Stimulated activated CD8-positive, alpha-beta memory T cell treated with anti-CD3 and anti-CD28 coated beads, Interleukin-7, amount 100 ng/mL, for 24 hours (primary cell): ENCODE data around the gene CHKA.

Experiments used
- DNase-seq: peaks from one replicate; pipeline ENCODE4 v3.0.0-alpha.2; 2020; ENCODE audit warnings: low read depth

Gene CHKA

DNA sequence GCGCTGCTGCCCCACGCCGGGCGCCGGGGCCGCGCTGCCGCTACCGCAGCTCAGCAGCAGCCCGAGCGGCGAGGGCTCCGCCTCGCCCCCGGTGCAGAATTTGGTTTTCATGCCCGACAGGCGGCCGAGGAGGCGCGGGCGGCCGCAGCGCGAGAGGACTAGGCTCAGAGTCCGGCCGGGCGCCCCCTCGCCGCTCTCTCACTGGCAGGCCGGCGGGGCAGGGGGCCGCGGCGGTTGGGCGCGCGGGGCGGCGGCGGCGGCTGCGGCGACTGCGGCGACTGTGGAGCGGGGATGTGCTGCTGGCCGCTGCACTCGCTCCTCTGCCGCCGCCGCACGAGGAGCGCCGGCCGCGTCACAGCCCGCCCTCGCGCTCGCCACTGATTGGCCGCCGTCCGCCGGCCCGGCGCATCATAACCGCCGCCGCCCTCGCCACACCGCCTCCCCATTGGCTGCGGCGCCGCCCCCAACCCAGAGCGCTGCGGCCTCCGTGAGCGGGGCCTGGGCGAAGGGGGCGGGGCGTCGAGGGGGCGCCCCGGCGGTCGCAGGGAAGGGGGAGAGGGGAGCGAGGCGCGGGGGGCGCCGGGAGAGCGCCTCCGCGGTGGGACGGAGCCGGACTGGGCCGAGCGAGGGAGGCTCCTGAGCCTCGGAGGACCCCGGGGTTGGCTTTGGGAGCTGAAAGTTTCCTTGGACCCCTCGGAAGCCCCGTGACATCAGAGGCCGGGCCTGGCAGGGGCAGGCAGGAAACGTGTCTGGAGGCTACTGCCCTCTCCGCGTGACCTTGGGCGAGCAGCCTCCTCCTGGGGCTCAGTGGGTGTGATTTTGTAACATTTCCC, at the start of gene CHKA:
Gene CHKA, minus strand, starts transcription at position 322 of the 833 bp plus-strand sequence. Its CDS starts 211 bp downstream, at position 111.
- peak; percentile 65 for DNase-seq

DNA sequence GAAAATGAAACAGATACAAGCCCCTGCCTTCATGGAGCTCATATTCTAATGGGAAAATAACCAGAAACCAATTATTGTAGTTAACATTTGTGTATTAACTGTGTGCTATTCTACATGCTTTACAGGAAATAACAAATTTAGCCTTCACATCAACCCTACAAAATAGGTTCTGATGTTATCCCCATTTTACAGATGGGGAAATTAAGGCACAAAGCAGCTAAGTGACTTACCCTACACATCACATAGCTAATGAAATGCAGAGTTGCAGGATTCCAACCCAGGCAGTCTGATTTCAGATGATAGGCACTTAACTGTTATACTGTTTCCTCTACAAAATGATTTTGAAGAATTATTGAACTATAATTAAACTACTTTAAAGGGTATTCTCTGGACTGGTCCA, 48.3 kb upstream of the CHKA start:
- DNase-seq, result no peak

DNA sequence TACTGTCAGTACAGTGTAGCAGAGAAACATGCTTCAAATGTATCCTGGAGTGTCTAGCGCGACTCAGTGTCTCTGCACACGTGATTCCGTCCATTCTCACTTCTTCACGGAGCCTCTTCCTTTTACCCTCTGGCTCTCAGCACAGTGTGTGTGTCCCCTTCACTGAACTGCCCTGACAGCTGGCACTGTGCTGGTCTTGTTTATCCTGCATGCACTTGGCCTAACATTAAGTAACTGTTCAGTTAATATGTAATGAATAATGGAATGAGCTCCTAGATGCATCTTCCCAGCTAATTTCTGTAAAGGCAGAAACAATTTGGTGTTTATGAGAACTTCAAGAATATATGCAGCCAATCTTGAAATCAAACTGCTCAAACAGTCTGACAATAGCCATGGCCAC, 47.5 kb upstream of the CHKA start:
- DNase-seq, result no peak

DNA sequence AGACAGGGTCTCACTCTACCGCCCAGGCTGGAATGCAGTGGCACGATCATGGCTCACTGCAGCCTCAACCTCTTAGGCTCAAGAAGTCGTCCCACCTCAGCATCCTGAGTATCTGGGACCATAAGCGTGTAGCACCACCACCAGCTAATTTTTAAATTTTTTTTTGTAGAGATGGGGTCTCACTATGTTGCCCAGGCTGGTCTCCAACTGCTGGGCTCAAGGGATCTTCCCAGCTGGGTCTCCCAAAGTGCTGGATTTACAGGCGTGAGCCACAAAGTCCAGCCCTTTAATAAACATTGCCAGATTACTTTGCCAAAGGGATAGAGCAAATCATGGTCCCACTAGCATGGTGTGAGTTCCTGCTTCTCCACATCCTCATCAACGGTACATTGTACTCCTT, 46.3 kb upstream of the CHKA start:
- DNase-seq, result no peak

DNA sequence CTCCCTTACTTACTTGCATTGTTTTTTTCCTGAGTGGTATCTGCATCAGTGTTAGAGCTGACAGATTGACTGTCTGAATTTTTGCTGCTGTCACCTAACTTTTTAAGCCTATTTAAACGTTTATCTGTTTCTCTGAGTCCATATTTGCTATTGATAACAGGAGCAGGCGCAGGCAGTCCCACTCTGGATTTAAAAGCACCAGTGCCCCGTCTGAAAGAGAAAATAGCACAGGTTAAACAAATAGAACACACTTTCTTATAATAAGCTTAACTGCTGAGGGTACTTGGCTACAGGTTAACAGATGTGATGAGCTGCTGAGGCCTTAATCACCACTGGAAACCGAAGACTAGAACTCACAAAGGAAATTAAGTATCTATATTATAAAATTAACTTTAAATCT, 45.8 kb upstream of the CHKA start:
- DNase-seq, result no peak

DNA sequence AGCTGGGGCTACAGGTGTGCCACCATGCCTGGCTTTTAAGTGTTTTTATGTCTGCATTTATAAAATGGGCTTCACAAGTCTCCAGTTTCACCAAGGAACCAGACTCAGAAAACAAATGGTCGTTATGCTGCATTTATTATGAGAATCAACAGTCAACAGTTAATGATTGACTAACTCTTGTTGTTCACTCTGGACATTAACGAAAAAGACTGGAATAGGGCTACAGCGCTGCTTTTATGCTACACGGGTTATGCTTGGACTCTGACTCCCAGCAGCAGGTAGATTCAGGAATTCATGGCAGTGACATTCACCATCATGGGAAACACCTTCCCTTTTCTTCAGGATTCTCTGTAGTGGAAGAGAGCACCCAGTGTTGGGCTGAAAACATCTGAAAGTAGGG, 44.4 kb upstream of the CHKA start:
- no peak for DNase-seq

DNA sequence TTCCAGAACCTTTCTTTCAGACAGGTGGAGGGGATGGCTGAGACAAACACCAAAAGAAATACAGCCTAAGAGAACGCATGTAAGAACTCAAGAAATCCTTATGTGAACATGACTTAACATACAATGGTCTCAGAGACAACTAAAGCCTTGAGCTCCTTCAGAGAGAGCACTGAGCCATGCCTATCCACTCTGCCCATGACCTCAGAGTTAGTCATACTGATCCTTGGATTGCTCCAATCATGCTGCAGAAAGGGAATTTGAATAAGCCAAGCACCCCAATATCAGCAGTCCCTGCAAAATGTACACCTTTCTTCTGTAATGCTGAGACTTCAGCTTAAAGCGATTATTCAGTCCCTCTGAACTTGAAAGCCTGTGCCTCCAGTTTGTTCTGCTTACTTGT, 43.2 kb upstream of the CHKA start:
- DNase-seq, result no peak

DNA sequence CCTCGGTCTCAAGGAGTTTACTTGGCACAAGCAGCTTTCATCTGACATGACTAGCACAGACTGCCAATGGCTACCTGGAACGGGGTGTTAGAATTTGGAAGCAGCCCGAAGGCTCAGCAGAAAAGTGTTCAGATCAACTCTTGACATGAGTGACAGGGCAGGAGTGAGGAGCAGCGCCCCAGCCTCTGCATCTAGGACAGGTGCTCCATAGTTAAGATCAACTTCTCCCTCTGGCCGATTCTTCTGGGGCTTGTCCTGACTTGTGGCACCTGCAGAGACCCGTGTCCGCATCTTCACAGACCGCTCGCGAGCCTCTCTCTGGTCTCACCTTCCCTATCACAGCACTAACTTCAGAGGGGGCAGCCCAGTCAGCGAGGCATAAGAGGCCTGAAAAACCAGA, 42.5 kb upstream of the CHKA start:
- no peak for DNase-seq

DNA sequence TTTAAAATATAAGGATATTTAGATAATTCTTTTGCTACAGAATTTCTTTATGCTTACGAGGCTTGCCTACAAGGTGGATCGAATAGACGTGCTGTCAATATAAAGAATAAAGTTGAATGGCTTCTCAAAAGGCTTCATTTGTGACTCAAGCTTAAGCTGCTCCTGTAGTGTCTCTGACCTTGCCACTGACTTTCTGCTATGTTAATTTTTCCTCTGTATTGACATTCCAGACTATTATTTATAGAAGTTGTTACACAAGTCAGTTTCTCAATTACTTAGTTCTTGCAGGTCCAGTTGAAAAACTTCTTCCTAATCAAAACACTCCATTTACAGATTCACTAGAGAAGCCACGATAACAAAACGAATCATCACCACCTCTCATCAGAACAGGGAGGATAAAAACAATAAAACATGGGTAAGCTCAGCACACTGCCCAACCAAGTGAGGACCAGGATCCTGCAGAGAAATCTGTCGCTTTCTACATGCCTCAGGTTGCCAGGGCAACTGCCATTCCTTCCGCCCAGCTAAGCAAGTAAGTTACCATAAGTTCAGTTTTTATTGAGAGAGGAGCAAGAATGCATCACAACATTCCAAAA, 39.0 kb upstream of the CHKA start:
- DNase-seq, result no peak

DNA sequence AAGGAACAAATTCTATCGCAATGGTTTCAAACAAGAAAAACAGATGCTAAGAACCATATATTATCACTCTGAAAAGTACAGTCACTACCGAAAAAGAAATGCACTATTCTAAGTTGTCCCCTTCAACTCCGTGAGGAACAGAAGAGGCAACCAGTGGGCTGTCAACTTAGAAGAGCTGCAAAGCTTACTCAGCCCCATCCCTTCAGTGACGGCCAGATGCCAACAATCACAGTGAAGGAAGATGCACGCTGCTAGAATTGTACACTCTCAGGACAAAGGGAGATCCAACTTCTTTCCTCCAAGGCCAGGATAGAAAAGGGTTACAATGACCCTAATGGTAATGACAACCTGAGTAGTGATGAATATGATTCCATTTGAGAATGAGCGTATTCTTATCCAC, 38.5 kb upstream of the CHKA start:
- DNase-seq, result no peak

DNA sequence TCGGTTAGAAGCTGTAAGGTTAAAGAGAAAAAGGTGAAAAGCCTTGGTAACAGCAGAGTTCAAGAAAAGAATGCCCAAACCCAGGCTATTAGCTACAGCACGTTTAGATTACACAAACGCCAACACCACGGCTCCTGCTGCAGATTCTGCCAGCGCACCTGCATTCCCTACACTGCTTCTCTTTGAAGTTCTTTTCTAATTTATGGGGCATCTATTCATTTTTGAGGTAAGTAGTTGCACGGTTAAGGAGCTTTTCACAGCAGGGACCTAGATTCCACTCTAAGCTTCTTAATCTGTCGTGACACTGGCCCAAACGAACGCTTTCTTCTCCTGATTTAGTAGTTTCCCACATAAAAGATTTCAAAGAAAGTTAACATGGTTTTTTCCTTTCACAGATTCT, 38.0 kb upstream of the CHKA start:
- DNase-seq, result no peak

DNA sequence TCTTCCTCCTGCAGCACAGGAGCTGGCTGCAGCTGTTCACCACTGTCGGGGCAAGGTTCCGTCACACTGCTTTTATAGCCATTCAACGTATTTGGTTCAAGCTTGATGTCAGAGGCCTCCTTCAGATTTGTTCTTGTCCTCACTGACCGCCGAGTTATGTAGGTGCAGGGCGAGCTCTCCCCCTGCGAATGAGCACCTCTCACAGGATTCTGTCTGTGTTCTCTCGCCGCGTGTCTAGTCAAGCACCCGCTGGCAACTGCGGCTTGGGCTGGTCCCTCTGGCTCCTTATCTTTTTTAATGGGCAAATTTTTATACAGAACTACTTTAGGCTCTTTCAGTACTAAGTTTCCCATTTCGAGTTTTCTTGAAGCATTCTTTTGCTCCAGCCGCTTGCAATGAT, 37.4 kb upstream of the CHKA start:
- DNase-seq, result no peak

DNA sequence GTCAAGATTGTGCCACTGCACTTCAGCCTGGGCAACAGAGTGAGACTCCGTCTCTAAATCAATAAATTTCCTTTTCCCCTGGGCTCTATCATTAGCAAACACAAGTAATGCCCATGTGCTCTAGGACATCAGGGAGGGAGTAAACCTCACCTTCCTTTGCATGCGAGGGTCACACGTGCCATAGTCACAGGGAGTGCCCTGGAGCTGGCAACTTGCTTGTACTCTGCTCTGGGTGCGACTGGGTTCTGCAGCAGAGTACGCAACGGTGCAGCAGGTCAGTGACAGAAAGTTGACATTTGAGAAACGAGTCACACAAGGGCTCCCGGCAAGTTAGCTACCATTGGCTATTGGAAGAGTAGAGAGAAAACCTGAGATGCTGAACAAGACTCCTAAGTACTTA, 32.6 kb upstream of the CHKA start:
- no peak for DNase-seq

DNA sequence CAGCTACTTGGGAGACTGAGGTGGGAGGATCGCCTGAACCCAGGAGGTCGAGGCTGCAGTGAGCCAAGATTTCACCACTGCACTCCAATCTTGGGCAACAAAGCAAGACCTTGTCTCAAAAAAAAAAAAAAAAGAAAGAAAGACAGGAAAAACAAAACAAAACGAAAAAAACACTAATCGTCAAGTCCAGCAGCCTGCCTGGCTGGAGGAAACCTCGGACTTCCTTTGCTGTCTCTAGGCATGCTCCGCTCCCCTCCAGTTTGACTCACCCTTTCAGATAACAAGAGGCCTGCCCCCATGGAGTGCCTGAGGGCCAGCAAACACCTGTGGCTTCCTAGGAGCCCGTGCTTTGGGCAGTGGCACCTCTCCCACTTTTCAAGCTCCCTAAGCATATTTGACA, 28.8 kb upstream of the CHKA start:
- no peak for DNase-seq

DNA sequence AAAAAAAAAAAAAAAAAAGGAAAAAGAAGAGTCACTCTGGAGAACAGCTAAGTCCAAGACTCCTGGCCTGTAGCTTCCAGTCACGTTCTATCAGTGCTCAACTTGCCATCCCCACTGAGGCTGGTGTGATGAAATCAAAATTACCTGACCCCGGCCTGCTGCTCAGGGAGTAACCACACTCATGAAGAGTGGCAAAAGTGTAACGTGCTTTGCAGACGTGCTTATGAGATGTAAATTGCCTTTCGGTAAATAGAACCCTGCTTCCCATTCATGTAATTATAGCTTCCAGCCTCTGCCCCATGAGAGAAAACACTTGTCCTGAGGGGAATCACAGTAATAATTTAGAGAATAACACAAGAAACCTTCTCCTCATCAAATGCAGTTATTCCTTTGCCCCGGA, 28.2 kb upstream of the CHKA start:
- DNase-seq, result no peak

DNA sequence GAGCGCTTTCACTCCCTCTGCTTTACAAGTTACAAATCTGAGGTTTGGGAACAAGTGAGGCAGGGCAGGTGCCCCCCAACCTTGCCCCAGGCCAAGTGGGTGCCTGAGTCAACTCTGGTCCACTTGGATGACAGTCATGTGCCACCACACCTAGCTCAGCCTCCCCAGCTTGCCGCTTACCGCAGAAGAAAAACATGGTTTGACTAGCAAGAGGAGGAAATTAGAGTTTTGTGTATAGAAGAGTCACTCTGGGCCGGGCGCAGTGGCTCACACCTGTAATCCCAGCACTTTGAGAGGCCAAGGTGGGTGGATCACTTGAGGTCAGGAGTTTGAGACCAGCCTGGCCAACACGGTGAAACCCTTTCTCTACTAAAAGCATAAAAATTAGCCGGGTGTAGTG, 27.7 kb upstream of the CHKA start:
- no peak for DNase-seq

DNA sequence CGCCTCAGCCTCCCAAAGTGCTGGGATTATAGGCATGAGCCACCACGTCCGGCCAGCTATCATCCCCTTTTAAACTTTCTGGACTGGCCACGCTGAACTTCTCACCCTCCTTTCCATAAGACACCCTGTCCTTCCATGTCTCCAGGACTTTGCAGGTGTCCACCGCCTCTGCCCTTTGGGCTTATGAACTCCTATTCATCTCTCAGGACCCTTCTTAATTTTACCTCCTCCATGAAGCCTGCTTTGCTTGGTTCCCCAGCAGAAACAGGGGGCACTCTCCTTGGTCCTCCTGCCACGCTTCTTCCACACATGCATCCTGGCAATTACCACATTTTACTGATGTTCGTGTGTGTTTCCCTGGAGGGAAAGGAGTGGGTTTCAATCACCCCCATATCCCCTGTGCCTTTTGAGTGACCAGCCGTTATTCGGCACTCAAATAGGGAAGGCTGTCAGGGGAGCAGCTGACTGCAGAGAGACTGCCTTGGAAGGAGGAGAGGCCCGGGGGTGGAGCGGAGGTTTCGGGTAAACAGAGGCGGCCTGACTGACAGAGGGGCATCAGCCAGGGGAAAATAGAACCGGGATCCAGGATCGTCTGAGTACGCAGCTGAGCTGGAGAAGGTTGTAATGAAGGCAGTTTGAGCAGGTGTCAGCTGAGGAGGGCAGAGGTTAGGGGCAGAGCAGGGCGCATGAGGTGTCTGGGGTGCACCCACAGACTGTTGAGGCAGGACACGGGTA, 27.1 kb upstream of the CHKA start:
- DNase-seq, result no peak

DNA sequence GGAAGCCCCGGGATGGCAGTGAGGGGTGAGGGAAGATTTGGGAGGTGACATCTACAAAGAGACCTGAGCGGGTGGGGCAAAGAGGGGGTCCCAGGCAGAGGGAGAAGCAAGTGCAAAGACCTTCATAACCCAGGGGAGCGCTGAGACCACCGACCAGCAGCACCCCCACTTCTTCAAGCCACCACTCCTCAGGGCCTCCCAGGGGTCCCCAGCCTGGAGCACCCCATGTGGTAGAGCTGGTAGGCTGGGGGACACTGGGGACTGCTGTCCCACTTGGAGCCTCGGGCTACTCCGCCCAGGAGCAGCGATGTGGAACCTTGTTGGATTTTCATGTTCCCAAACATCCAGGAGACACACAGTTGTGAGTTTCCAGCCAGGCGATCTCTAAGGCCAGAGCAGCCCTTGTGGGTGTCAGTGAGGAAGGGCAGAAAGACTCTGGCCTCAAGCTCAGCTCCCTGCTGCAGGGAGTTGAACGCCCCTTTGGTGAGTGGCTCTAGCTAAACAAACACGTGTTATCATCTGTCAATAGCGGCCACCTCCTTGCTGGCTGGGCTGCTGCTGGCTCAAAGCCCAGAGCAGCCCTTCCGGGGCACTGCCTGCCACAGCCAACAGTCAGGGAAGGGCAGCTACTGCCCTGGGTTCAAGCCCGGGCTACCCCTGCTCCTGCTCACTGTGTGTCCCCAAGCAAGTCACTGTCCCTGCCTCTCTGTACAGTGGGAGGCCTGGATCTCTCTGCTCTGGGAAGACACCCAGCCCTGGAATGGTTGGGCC, 25.7 kb upstream of the CHKA start:
- no peak for DNase-seq

DNA sequence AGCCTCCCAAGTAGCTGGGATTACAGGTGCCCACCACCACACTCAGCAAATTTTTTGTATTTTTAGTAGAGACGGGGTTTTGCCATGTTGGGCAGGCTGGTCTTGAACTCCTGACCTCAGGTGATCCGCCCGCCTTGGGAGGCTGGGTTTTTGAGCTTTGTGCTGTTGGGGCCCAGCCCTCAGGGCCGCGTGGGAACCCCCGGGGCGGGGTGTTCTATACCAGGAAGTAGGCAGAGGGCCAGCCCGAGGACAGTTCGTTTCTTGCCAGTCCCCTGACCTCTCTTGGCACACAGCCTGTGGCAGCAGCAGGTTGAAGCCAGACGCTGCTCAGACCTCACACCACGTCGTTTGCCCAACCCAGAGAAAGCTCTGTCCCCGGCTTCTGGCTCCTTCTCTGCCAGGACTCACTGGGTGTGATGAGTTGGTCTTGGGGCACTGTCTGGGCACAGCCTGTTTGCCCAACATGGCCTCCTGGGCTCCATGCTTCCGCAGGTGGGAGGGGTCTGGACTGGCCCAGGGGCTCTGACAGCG, 24.9 kb upstream of the CHKA start:
- no peak for DNase-seq

DNA sequence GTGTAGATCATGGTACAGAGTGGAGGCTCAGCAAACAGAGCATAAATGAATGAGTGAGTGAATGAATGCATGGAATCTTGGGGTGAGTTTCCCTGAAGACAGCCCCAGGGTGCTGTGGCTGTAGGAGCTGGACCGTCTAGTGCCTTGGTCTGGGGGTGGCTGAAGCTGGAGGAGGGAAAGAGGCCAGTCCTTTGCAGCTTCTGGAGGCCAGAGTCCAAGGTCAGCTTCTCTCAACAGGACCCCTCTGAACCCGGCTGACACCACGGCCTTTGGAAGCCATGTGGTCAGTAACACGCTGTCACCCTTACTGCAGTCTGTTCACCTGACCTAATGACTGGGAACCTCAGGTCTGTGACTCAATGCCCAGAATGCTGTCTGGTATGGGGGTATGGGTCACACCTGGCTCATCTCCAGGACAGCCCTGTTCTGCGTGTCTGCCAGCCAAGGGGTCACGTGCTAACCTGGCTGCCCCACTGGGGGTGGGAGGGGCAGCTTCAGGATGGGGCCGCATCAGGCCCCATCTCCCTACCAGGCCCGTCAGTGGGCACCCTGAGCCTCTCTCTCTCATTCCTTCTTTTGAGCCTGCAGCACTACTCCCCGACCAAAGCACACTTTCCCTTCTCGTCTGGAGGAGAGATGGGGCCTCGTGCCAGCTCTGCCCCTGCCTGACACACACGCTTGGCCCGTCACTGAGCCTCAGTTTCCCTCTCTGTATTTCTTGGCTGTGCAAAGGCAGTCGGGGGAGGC, 24.1 kb upstream of the CHKA start:
- no peak for DNase-seq

DNA sequence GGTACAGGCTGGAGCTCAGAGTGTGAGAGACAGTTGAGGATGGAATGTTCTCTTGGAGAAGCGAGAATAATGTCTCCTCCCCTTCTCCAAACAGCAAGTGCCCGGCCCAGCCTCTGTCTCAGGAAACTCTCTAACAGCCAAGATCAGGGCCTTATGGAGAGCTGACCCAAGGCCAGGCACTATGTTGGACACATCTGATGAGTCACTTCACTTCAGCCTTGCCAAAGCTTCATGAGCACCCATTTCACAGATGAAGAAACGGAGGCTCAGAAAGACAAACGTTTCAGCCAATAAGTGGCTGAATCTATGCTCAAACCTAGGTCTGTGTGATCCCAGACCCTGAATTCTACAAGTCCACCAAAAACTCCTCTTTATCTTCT, 22.1 kb upstream of the CHKA start:
- DNase-seq, result no peak
